Upper lobe of left lung (tissue), 6 donors: ENCODE data around the gene ZSCAN21. TPM values are rescaled to one million over a fixed set of nuclear protein-coding genes. Genes with fewer than 3 reads are reported as not detected.

Source experiments
- ATAC-seq, 2 donors: fragments of 200-7000 bp; cut with Tn5 transposase; one replicate each; pipeline ENCODE4 v1.9.1; 2022; ENCODE audit warnings: mild to moderate bottlenecking in 2 of 2, moderate library complexity in 2 of 2; ENCODE audit not compliant: low FRiP score in 2 of 2
- DNase-seq, 2 donors: peaks; one replicate each; pipeline ENCODE4 v3.0.0-alpha.2; 2019 to 2020
- H3K27ac ChIP-seq, 4 donors: fragments of 200-600 bp; sonication (generic); one replicate each; pipeline ENCODE4 v1.5.1; 2016 to 2019
- H3K27me3 ChIP-seq, 4 donors: fragments of 200-600 bp; sonication (generic); one replicate each; pipeline ENCODE4 v1.5.1; 2017 to 2019
- H3K36me3 ChIP-seq, 4 donors: fragments of 200-600 bp; sonication (generic); one replicate each; pipeline ENCODE4 v1.5.1; 2016 to 2019
- H3K4me1 ChIP-seq, 4 donors: fragments of 200-600 bp; sonication (generic); one replicate each; pipeline ENCODE4 v1.5.1; 2018 to 2019
- H3K4me3 ChIP-seq, 4 donors: fragments of 200-600 bp; sonication (generic); one replicate each; pipeline ENCODE4 v1.5.1; 2017 to 2019; ENCODE audit warnings: mild to moderate bottlenecking in 2 of 4, moderate library complexity in 1 of 4
- H3K9me3 ChIP-seq, 4 donors: fragments of 200-600 bp; sonication (generic); one replicate each; pipeline ENCODE4 v1.5.1; 2018 to 2019
- EP300 ChIP-seq, 4 donors: sonication (generic); formaldehyde crosslinking; IDR thresholded peaks; one replicate each; pipeline ENCODE4 v1.5.1; 2017; ENCODE audit warnings: antibody characterized with exemption in 4 of 4, control low read depth in 2 of 4
- POLR2A ChIP-seq, 4 donors: fragments of 450-650 bp; IDR thresholded peaks; one replicate each; pipeline ENCODE4 v1.5.1; 2016 to 2017; ENCODE audit warnings: antibody characterized with exemption in 4 of 4, mild to moderate bottlenecking in 2 of 4
- POLR2AphosphoS5 ChIP-seq, 2 donors: sonication (generic); formaldehyde crosslinking; IDR thresholded peaks; one replicate each; pipeline ENCODE4 v1.5.1; 2017; ENCODE audit warnings: antibody characterized with exemption in 2 of 2
- WGBS, 2 donors: methylation state at CpG; one replicate each; pipeline ENCODE4 v1.1.5; 2017 to 2018; 5-methylcytosine and 5-hydroxymethylcytosine counted together
- total RNA-seq, 6 donors: library from RNA; depleted of rRNA in 4 of 6; stranded (reverse); fragments of >200 nt in 4 of 6; gene quantifications; one replicate each; pipeline versions ENCODE4 v1.1.0 to v1.2.1, GENCODE V29; 2016 to 2021
- TF ChIP-seq, protein P1 (sequence below), 6 experiments: fragments of 450-650 bp in 4 of 6; fragments of 200-600 bp in 2 of 6; sonication (generic) in 2 of 6; IDR thresholded peaks; one replicate each; pipeline ENCODE4 v1.5.1; 2016 to 2019; ENCODE audit warnings: antibody characterized with exemption in 6 of 6
- donor health status: DM: no; HTN: no; CAD: no; lungs with moderate emphysema.
- donor health status: DM: no; HTN: yes; CAD: no; lungs with severe emphysema.

The ZSCAN21 gene
- total RNA-seq, 6 donors from 2014 or later = 8.6 to 17.8 (median 10.8) TPM

- TF ChIP-seq POLR2A (IDR thresholded peaks at IDR 0.05) (no peak), POLR2AphosphoS5 (IDR thresholded peaks at IDR 0.05) (no peak), EP300 (IDR thresholded peaks at IDR 0.05) (no peak)
- TF ChIP-seq, protein P1, sequence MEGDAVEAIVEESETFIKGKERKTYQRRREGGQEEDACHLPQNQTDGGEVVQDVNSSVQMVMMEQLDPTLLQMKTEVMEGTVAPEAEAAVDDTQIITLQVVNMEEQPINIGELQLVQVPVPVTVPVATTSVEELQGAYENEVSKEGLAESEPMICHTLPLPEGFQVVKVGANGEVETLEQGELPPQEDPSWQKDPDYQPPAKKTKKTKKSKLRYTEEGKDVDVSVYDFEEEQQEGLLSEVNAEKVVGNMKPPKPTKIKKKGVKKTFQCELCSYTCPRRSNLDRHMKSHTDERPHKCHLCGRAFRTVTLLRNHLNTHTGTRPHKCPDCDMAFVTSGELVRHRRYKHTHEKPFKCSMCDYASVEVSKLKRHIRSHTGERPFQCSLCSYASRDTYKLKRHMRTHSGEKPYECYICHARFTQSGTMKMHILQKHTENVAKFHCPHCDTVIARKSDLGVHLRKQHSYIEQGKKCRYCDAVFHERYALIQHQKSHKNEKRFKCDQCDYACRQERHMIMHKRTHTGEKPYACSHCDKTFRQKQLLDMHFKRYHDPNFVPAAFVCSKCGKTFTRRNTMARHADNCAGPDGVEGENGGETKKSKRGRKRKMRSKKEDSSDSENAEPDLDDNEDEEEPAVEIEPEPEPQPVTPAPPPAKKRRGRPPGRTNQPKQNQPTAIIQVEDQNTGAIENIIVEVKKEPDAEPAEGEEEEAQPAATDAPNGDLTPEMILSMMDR (IDR thresholded peaks at IDR 0.05) = no peak
- peaks cover 13 to 35% (median 21%) of the 10 kb centered on the region in 4 donors for H3K36me3 ChIP-seq
- H3K27me3 ChIP-seq = no peaks in the 10 kb centered on the region
- peaks cover 0 to 14% (median 8%) of the 10 kb centered on the region in 4 donors for H3K4me1 ChIP-seq
- no peak overlapping the region for H3K27ac ChIP-seq
- H3K4me3 ChIP-seq = no peak overlapping the region
- 77 to 85% methylated on average over 7 of the region's 7 CpGs for WGBS, 2 donors
- DNase-seq (no peak), ATAC-seq (no peak)
- H3K9me3 ChIP-seq = no peaks in the 10 kb centered on the region
Measured at GRCh38 chr7:100038326-100038725, 11.2 kb upstream of the ZSCAN21 start.

- H3K27me3 ChIP-seq = no peaks in the 10 kb centered on the region
- H3K4me3 ChIP-seq = no peak overlapping the region
- TF ChIP-seq EP300 (IDR thresholded peaks at IDR 0.05) (no peak), POLR2A (IDR thresholded peaks at IDR 0.05) (no peak), POLR2AphosphoS5 (IDR thresholded peaks at IDR 0.05) (no peak)
- TF ChIP-seq, protein P1 (IDR thresholded peaks at IDR 0.05) = no peak
- H3K4me1 ChIP-seq = peaks cover 0 to 14% (median 8%) of the 10 kb centered on the region in 4 donors
- no peaks in the 10 kb centered on the region for H3K9me3 ChIP-seq
- DNase-seq (no peak), ATAC-seq (no peak)
- peaks cover 0 to 13% (median under 1%) of the 10 kb centered on the region in 4 donors for H3K36me3 ChIP-seq
- 58 to 70% methylated on average over 7 of the region's 7 CpGs for WGBS, 2 donors
- no peak overlapping the region for H3K27ac ChIP-seq
Measured at GRCh38 chr7:100040575-100040974, 9.0 kb upstream of the ZSCAN21 start.

- 61% methylated on average over 6 of the region's 6 CpGs for WGBS, 2 donors
- ATAC-seq = no peak
- H3K9me3 ChIP-seq = no peaks in the 10 kb centered on the region
- no peak overlapping the region for H3K27ac ChIP-seq
- H3K4me3 ChIP-seq = no peak overlapping the region
- no peak for DNase-seq
- H3K4me1 ChIP-seq = peaks cover 0 to 6% (median 0%) of the 10 kb centered on the region in 4 donors
- no peaks in the 10 kb centered on the region for H3K27me3 ChIP-seq
- H3K36me3 ChIP-seq = no peaks in the 10 kb centered on the region
- no peak for TF ChIP-seq POLR2A (IDR thresholded peaks at IDR 0.05)
- TF ChIP-seq EP300 (IDR thresholded peaks at IDR 0.05) = no peak
- TF ChIP-seq, protein P1 (IDR thresholded peaks at IDR 0.05) = no peak
Measured at GRCh38 chr7:100044718-100045117, 4.9 kb upstream of the ZSCAN21 start.

DNA sequence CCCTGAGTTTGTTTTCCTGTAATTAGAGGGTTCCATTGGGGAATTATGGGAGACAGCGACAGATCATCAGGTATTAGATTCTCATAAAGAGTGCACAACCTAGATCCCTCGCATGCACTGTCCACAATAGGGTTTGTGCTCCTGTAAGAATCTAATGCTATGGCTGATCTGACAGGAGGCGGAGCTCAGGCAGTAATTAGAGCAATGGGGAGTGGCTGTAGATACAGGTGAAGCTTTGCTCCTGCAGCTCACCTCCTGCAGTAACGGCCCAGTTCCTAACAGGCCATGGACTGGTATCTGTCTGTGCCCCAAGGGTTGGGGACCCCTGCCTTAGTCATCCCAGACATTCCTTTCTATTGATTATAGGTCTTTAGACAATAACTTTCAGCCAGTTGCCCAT, 894 bp upstream of the ZSCAN21 start:
- no peaks in the 10 kb centered on the region for H3K27me3 ChIP-seq
- ATAC-seq = no peak
- no peak for TF ChIP-seq POLR2AphosphoS5 (IDR thresholded peaks at IDR 0.05)
- no peak for TF ChIP-seq EP300 (IDR thresholded peaks at IDR 0.05)
- no peak for TF ChIP-seq POLR2A (IDR thresholded peaks at IDR 0.05)
- TF ChIP-seq, protein P1 (IDR thresholded peaks at IDR 0.05) = no peak
- 70 to 80% methylated on average over 3 to 4 of the region's 4 CpGs for WGBS, 2 donors
- no peak for DNase-seq
- no peak overlapping the region for H3K27ac ChIP-seq
- no peak overlapping the region for H3K4me3 ChIP-seq
- peaks cover 5 to 16% (median 9%) of the 10 kb centered on the region in 4 donors for H3K4me1 ChIP-seq
- H3K36me3 ChIP-seq = no peaks in the 10 kb centered on the region
- no peaks in the 10 kb centered on the region for H3K9me3 ChIP-seq

DNA sequence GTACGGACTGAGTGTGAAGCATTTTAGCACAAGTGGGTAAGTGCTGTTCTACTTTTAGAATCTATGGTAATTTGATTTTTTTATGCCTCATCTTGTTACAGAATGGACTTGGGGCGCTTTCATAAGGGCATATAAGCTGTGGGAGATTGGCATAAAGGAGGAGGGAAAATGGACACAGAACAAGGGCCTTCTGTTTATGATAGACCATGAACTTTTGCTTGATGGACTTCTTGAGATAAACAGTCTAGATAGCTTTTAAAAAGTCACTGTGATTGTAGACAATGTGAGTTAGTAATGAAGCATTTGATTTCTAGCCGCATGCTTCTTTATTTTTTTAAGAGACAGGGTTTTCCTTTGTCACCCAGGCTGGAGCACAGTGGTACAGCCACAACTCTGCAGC, 2.0 kb downstream of the ZSCAN21 start:
- TF ChIP-seq POLR2AphosphoS5 (IDR thresholded peaks at IDR 0.05) = no peak
- TF ChIP-seq, protein P1 (IDR thresholded peaks at IDR 0.05) = no peak
- no peak for TF ChIP-seq POLR2A (IDR thresholded peaks at IDR 0.05)
- TF ChIP-seq EP300 (IDR thresholded peaks at IDR 0.05) = no peak
- no peak for ATAC-seq
- 94 to 96% methylated on average over 3 of the region's 3 CpGs for WGBS, 2 donors

More for the DNA sequence above, 2.0 kb downstream of the ZSCAN21 start:
- no peaks in the 10 kb centered on the region for H3K9me3 ChIP-seq
- DNase-seq = no peak
- H3K36me3 ChIP-seq = no peaks in the 10 kb centered on the region
- H3K27me3 ChIP-seq = no peaks in the 10 kb centered on the region
- H3K4me3 ChIP-seq = no peak overlapping the region
- no peak overlapping the region for H3K27ac ChIP-seq
- H3K4me1 ChIP-seq = peaks cover 5 to 16% (median 9%) of the 10 kb centered on the region in 4 donors
